Stimulated activated naive CD8-positive, alpha-beta T cell treated with anti-CD3 and anti-CD28 coated beads, Interleukin-15, Interleukin-2, amounts not matched to agents 100 ng/mL and 50 ng/mL, for 24 hours (primary cell): ENCODE results near the gene DYNLT1.
"Not testable (repeated sequence)": the region's sequence is repeated elsewhere in the genome, so short reads cannot be mapped to it uniquely, and the experiment has no call there.

Experiments
- H3K27ac Mint-ChIP-seq: one replicate; pipeline ENCODE4 v1.8.0; 2021; ENCODE audit warnings: mild to moderate bottlenecking, mixed read lengths
- H3K27me3 Mint-ChIP-seq: one replicate; pipeline ENCODE4 v1.8.0; 2021; ENCODE audit warnings: mixed read lengths
- H3K36me3 Mint-ChIP-seq: one replicate; pipeline ENCODE4 v1.8.0; 2021; ENCODE audit warnings: low read depth, mixed read lengths
- H3K4me1 Mint-ChIP-seq: one replicate; pipeline ENCODE4 v1.8.0; 2021; ENCODE audit warnings: low read depth, mixed read lengths
- H3K4me3 Mint-ChIP-seq: one replicate; pipeline ENCODE4 v1.8.0; 2021; ENCODE audit warnings: mild to moderate bottlenecking, mixed read lengths
- H3K9me3 Mint-ChIP-seq: one replicate; pipeline ENCODE4 v1.8.0; 2021; ENCODE audit warnings: mixed read lengths

The DYNLT1 gene

GRCh38 chr6:158624684-158625682 is 19.6 kb downstream of the DYNLT1 start:
- H3K36me3 Mint-ChIP-seq = peaks cover 73% of the 10 kb centered on the region
- H3K27me3 Mint-ChIP-seq = no peaks in the 10 kb centered on the region
- H3K27ac Mint-ChIP-seq = no peak overlapping the region
- H3K4me3 Mint-ChIP-seq = no peak overlapping the region
- H3K4me1 Mint-ChIP-seq = no peaks in the 10 kb centered on the region
- no peaks in the 10 kb centered on the region for H3K9me3 Mint-ChIP-seq

- H3K9me3 Mint-ChIP-seq = no peaks in the 10 kb centered on the region
- no peaks in the 10 kb centered on the region for H3K27me3 Mint-ChIP-seq
- peak overlapping the region; percentile 26 for H3K27ac Mint-ChIP-seq
- H3K4me3 Mint-ChIP-seq = no peak overlapping the region
- H3K36me3 Mint-ChIP-seq = peaks cover 69% of the 10 kb centered on the region
- no peaks in the 10 kb centered on the region for H3K4me1 Mint-ChIP-seq
Observed at GRCh38 chr6:158622545-158623190, 21.9 kb downstream of the DYNLT1 start.

- Mint-ChIP-seq H3K36me3 (peaks cover 70% of the 10 kb centered on the region), H3K4me1 (no peaks in the 10 kb centered on the region), H3K27me3 (no peaks in the 10 kb centered on the region), H3K27ac (no peak overlapping the region), H3K4me3 (no peak overlapping the region), H3K9me3 (no peaks in the 10 kb centered on the region)
Observed at GRCh38 chr6:158621694-158622544, 22.6 kb downstream of the DYNLT1 start.

- Mint-ChIP-seq H3K36me3 (peaks cover 70% of the 10 kb centered on the region), H3K27me3 (no peaks in the 10 kb centered on the region), H3K9me3 (no peaks in the 10 kb centered on the region), H3K4me1 (no peaks in the 10 kb centered on the region), H3K4me3 (no peak overlapping the region), H3K27ac (no peak overlapping the region)
Observed at GRCh38 chr6:158620963-158621693, 23.4 kb downstream of the DYNLT1 start.

GRCh38 chr6:158619922-158620801 is 24.4 kb downstream of the DYNLT1 start:
- Mint-ChIP-seq H3K4me1 (no peaks in the 10 kb centered on the region), H3K27me3 (no peaks in the 10 kb centered on the region), H3K9me3 (no peaks in the 10 kb centered on the region), H3K27ac (peak overlapping the region; percentile 73), H3K36me3 (peaks cover 72% of the 10 kb centered on the region), H3K4me3 (no peak overlapping the region)

- H3K9me3 Mint-ChIP-seq, H3K27ac Mint-ChIP-seq, H3K27me3 Mint-ChIP-seq, H3K4me1 Mint-ChIP-seq, H3K4me3 Mint-ChIP-seq: not testable (repeated sequence)
- H3K36me3 Mint-ChIP-seq = peaks cover 74% of the 10 kb centered on the region
Observed at GRCh38 chr6:158618289-158618688, 26.3 kb downstream of the DYNLT1 start.

GRCh38 chr6:158614606-158615005 is 29.9 kb downstream of the DYNLT1 start:
- H3K4me3 Mint-ChIP-seq, H3K9me3 Mint-ChIP-seq, H3K27me3 Mint-ChIP-seq, H3K4me1 Mint-ChIP-seq, H3K27ac Mint-ChIP-seq: not testable (repeated sequence)
- peaks cover 90% of the 10 kb centered on the region for H3K36me3 Mint-ChIP-seq

GRCh38 chr6:158611541-158612370 is 32.8 kb downstream of the DYNLT1 start:
- Mint-ChIP-seq H3K4me1 (no peaks in the 10 kb centered on the region), H3K27me3 (no peaks in the 10 kb centered on the region), H3K4me3 (no peak overlapping the region), H3K36me3 (peaks cover 82% of the 10 kb centered on the region), H3K27ac (no peak overlapping the region), H3K9me3 (no peaks in the 10 kb centered on the region)

- no peaks in the 10 kb centered on the region for H3K9me3 Mint-ChIP-seq
- H3K4me1 Mint-ChIP-seq = no peaks in the 10 kb centered on the region
- no peaks in the 10 kb centered on the region for H3K27me3 Mint-ChIP-seq
- H3K36me3 Mint-ChIP-seq = peaks cover 77% of the 10 kb centered on the region
- H3K27ac Mint-ChIP-seq = no peak overlapping the region
- no peak overlapping the region for H3K4me3 Mint-ChIP-seq
Observed at GRCh38 chr6:158611039-158611438, 33.5 kb downstream of the DYNLT1 start.

GRCh38 chr6:158610319-158610968 is 34.1 kb downstream of the DYNLT1 start:
- Mint-ChIP-seq H3K36me3 (peaks cover 77% of the 10 kb centered on the region), H3K27ac (no peak overlapping the region)

GRCh38 chr6:158609455-158610155 is 34.9 kb downstream of the DYNLT1 start:
- Mint-ChIP-seq H3K4me1 (no peaks in the 10 kb centered on the region), H3K4me3 (no peak overlapping the region), H3K9me3 (no peaks in the 10 kb centered on the region), H3K27me3 (no peaks in the 10 kb centered on the region), H3K36me3 (peaks cover 75% of the 10 kb centered on the region), H3K27ac (no peak overlapping the region)

More at GRCh38 chr6:158610319-158610968, 34.1 kb downstream of the DYNLT1 start:
- Mint-ChIP-seq H3K4me3 (no peak overlapping the region), H3K27me3 (no peaks in the 10 kb centered on the region), H3K4me1 (no peaks in the 10 kb centered on the region), H3K9me3 (no peaks in the 10 kb centered on the region)

- Mint-ChIP-seq H3K27me3 (no peaks in the 10 kb centered on the region), H3K27ac (no peak overlapping the region), H3K4me1 (peaks cover 3% of the 10 kb centered on the region), H3K36me3 (peaks cover 74% of the 10 kb centered on the region), H3K4me3 (no peak overlapping the region), H3K9me3 (no peaks in the 10 kb centered on the region)
Observed at GRCh38 chr6:158608221-158608620, 36.3 kb downstream of the DYNLT1 start.
